Medulla oblongata (tissue), 1 donor: ENCODE measurements around the gene GAA.

ENCODE experiments used
- DNase-seq: peaks from one replicate; pipeline ENCODE4 v3.0.0-alpha.2; 2015; ENCODE audit errors: extremely low spot score

GAA gene

DNA sequence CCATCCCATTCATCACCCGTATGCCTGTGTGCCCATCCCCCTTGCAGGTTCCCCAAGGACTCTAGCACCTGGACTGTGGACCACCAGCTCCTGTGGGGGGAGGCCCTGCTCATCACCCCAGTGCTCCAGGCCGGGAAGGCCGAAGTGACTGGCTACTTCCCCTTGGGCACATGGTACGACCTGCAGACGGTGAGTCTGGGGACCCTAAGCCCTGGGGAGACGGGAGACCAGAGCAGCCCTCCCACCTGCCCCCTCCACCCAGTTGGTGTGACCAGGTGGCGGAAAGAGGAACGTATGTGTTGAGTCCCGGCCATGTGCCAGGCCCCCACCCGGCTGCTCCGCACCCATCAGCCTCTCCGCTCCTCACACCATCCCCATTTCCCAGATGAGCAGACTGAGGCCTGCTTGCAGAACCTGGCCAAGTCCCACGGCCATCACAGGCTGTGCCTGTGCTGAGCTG lies 15.6 kb downstream of the GAA start:
- no peak for DNase-seq

- DNase-seq = no peak
These were observed 16.4 kb downstream of the GAA start for GRCh38 chr17:80117491-80118401.

GRCh38 chr17:80118601-80119270 lies 17.4 kb downstream of the GAA start:
- no peak for DNase-seq

GRCh38 chr17:80119271-80119791 lies 17.9 kb downstream of the GAA start:
- DNase-seq = no peak

GRCh38 chr17:80119839-80120238 lies 18.5 kb downstream of the GAA start:
- DNase-seq = no peak

GRCh38 chr17:80122026-80122575 lies 20.7 kb downstream of the GAA start:
- no peak for DNase-seq

GRCh38 chr17:80122926-80123505 lies 21.6 kb downstream of the GAA start:
- DNase-seq = no peak

- DNase-seq = no peak
These were observed 22.4 kb downstream of the GAA start for GRCh38 chr17:80123791-80124190.

DNA sequence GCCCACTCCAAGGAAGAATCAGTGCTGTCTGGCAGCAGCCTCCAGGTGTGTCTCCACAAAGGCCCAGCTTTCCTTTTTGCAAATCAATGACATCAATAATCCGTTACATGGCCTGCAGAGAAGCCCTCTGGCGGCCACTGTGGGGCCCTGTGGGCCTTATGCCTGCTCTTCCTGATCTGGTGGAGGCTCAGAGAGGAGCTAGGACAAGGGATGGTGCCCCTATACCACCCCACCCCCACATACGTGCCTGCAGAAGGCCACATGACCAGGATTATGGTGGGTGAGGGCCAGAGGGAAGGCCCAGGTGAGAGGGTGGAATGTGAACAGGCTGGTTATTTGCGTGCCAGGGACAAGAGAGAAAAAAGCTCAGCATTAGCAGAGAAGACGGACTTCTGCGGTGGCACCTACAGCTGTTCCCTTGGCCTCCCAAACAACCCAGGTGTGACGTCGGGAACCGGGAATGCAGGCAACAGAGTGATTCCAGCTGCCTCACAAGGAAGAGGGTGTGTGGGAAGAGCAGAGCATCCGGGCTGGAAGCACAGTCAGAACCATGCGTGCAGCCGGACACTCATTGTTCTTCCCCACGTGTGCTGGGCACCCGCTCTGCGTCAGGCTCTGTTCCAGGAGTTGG lies 23.1 kb downstream of the GAA start:
- no peak for DNase-seq

DNA sequence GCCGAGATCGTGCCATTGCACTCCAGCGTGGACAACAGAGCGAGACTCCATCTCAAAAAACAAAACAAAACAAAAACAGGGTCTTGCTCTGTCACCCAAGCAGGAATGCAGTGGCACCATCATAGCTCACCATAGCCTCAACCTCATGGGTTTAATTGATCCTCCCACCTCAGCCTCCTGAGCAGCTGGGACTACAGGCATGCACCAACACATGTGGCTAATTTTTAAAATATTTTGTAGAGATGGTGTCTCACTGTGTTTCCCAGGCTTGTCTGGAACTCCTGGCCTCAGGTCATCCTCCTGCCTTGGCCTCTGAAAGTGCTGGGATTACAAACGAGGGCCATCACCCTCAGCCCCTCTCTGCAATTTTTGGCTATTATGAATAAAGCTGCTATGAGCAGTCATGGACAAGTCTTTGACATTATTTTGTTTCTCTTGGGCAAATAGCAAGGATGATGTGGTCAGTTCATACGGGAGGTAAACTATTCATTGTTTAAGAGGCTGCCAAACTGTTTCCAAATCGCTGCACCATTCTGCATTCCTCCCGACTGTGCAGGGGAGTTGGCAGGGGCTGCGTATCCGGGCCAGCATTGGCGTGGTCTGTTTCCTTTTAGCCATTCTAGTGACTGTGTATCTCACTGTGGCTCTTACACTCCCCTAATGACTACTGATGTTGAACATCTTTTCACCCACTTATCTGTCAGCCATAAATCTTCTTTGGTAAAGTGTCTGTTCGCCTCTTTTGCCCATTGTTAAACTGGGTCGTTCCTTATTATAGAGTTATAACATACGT lies 24.5 kb downstream of the GAA start:
- DNase-seq = no peak

DNA sequence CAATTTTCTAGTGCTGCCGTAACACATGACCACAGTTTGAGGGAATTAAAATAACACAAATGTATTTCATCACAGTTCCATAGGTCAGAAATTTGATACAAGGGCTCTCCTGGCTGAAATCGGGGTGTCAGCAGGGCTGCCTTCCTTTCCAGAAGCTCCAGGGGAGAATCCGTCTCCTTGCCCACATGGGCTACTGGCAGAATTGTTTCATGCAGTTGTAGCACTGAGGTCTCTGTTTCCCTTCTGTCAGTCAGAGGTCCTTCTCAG lies 25.0 kb downstream of the GAA start:
- no peak for DNase-seq

DNA sequence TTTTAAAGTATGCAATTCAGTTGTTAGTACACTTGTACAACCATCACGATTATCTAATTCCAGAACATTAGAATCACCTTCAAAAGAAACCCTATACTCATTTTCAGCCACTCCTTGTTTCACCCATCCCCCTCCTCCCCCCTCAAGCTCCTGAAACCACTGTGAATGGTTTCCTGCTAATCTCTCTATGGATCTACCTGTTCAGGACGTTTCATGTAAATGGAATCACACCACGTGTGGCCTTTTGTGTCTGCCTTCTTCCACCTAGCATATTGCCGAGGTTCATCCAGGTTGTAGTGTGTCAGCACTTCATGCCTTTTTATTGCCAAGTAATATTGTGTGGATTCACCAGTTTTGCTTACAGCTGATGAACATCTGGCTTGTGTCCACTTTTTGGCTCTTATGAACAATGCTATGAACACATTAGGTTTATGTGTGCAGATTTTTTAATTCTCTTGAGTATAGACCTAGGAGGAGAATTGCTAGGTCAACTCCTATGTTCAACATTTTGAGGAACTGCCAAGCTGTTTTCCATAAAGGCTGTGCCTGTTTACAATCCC lies 27.7 kb downstream of the GAA start:
- DNase-seq = no peak

DNA sequence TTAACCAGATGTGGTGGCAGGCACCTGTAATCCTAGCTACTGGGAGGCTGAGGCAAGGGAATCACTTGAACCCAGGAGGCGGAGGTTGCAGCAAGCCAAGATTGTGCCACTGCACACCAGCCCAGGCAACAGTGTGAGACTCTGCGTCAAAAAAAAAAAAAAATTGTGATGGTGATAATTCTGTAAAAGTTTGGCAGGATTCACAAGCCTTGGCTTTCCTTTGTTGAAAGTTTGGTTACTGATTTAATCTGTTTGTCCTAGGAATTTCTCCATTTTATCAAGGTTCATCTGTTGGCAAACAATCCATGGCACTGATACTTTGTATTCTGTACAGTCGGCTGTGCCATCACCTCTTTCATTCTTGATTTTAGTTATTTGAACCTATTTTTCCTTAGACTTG lies 29.6 kb downstream of the GAA start:
- no peak for DNase-seq

DNA sequence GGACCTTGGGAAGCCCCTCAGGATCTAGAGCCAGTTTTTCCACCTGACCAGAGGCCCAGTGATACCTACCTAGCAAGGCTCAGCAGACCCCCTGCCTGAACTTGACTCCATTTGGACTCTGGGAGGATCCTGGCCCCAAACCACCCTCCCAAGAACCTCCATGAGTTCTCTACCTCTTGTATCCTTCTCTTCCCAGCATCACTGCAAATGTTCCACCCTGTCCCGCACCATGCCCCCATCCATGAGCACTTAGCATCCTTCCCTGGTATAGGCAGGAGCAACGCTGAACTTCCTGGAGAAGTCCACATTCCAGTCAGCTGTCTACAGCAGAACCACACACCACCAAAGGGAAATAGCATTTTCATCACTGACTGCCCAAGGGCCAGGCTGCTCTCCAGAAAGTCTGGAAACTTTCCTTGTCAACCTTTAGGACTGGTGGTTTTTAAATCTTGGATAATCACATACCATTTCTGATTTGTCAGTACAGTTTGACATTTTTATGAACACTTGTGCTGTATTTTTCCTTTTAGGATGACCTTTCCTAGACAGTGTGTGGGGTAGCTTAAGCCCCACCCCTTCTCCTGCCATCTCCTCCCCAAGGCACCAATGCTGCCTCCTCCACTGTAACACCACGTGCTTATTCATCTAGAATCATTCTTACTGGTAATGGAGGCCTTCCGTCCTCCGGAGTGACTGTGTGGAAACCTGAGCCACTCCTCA lies 31.7 kb downstream of the GAA start:
- DNase-seq = no peak

DNA sequence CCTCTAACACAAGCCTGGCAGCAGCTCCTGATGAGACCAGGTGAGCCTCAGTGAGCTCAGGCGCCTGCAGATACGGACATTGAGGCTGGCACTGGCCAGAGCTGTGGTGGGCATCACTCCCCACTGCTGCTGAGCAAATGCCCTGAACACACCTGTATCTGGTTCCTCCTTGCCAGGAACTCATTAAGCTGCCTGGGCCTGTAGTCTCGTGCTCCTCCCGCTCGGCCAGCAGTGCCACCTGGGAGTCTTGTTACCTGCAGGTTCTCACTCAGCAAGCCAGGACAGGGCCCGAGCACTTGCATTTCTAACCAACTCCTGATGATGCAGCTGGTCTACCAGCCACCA lies 32.2 kb downstream of the GAA start:
- no peak for DNase-seq

- DNase-seq = no peak
These were observed 35.8 kb downstream of the GAA start for GRCh38 chr17:80137131-80137530.

DNA sequence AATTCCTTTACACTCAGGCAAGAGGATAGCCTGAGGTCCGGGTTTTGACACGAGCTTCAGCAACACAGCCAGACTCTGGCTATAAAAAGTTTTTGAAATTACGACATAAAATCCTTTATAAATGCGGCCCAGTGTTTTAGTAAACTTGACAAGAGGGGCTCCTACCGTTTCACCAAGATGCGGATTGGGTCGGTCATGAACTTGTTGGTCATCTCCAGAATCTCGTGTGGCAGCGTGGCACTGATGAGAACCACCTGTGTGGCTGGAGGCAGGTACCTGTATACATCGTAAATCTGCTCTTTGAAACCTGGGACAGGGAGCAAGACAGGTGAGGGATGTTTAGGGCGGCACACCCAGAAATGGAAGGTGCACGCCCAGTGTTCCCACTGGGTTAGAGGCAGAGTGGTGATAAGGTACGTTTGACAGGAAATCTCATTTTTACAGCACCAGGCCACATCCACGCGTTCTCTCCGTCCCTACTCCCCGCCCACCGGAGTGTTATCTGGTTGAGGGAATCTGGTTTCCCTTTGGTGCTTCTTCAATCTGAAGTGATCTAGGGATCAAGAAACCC lies 37.6 kb downstream of the GAA start:
- DNase-seq = no peak

GRCh38 chr17:80141463-80142165 lies 40.2 kb downstream of the GAA start:
- DNase-seq = no peak

DNA sequence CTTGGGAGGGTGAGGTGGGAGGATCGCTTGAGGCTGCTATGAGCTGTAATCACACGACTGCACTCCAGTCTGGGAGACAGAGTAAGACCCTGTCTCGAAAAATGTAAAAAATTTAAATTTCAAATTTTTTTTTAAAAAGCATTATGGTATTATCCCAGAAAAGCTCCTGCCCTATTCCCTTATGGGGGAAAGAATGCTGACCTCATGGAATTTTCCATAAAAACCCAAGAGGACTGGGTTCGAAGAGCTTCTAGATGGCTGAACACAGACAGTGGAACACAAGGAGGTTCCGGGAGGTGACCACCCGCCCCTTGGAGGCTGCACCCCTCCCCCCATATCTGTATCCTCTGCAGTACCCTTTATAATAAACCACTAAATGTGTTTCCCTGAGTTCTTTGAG lies 41.5 kb downstream of the GAA start:
- DNase-seq = no peak
